Measurements from ENCODE around the gene TENM4.

TENM4 gene

DNA sequence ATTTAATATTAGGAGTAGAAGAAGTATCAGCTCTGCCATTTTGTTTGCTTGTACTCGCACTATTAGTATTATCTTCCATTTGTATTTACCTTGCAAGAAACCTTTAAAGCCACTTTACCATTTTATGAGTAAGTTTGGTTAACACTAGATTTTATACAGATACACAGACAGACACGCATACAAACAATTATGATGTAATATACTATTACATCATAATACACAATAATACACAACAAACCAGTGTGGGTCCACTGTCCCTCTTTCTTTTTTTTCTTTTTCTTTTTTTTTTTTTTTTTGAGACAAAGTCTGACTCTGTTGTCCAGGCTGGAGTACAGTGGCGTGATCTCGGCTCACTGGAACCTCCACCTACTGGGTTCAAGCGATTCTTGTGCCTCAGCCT, 695.9 kb downstream of the TENM4 start:
- POLR2A ChIA-PET, result no interaction called here
- CTCF ChIA-PET, result interaction anchor here (1.3 kb wide), 1 partner anchor 100 kb away, joined by 3 read pairs; no protein-coding TSS in a partner anchor
- TF ChIP-seq, protein P1, sequence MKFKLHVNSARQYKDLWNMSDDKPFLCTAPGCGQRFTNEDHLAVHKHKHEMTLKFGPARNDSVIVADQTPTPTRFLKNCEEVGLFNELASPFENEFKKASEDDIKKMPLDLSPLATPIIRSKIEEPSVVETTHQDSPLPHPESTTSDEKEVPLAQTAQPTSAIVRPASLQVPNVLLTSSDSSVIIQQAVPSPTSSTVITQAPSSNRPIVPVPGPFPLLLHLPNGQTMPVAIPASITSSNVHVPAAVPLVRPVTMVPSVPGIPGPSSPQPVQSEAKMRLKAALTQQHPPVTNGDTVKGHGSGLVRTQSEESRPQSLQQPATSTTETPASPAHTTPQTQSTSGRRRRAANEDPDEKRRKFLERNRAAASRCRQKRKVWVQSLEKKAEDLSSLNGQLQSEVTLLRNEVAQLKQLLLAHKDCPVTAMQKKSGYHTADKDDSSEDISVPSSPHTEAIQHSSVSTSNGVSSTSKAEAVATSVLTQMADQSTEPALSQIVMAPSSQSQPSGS (tag by site-specific recombination; IDR thresholded peaks at IDR 0.05; ENCODE audit: low read depth), result peak; percentile 28; the same call in 1 of the 2 replicates
- TF ChIP-seq SP7 (tag by site-specific recombination; IDR thresholded peaks at IDR 0.05), result no peak
- no peaks in the 10 kb centered on the region for H3K9me3 ChIP-seq (ENCODE audit: control insufficient read depth, insufficient read depth, low read depth, low read length)
- no peaks in the 10 kb centered on the region for H3K36me3 ChIP-seq (ENCODE audit: control insufficient read depth in 2 of 2, insufficient read depth in 1 of 2, low read length in 2 of 2)
- H3K4me1 ChIP-seq (ENCODE audit: control insufficient read depth, insufficient read depth, low read length), result no peaks in the 10 kb centered on the region
- no peak overlapping the region for H3K27ac ChIP-seq (ENCODE audit: extremely low read depth, low read depth, low read length)
- H3K4me3 ChIP-seq (ENCODE audit: low read depth, low read length), result no peak overlapping the region

DNA sequence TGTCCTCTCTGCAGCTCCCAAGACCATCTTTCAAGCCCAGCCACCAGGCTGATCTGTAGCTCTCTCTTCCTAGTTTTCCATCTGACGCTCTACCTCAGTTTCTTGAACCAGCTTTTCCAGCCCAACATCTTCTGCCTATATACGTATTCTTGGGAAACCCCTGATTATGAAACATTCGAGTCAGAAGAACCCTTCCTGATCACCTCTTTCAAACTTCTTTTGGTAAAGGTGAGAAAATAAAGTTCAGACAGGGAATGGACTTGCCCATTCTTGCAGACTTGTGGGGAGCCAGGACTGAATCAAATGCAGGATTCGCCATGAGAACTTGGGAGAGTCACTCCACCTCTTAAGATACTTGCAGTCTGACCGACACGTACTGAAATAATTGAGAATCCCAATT, 696.6 kb downstream of the TENM4 start:
- no peaks in the 10 kb centered on the region for H3K36me3 ChIP-seq (ENCODE audit: control insufficient read depth in 2 of 2, insufficient read depth in 1 of 2, low read length in 2 of 2)
- ChIA-PET POLR2A (no interaction called here), CTCF (interaction anchor here (1.3 kb wide), 1 partner anchor 99 kb away, joined by 3 read pairs; no protein-coding TSS in a partner anchor)
- TF ChIP-seq GFI1B (tag by site-specific recombination; IDR thresholded peaks at IDR 0.05), result no peak
- no peak for TF ChIP-seq ZNF302 (tag by site-specific recombination; IDR thresholded peaks at IDR 0.05; ENCODE audit: low read depth)
- no peak for TF ChIP-seq ZNF2 (tag by site-specific recombination; IDR thresholded peaks at IDR 0.05)
- TF ChIP-seq ZNF23 (tag by site-specific recombination; IDR thresholded peaks at IDR 0.05; ENCODE audit: borderline replicate concordance), result no peak
- TF ChIP-seq ZNF626 (tag by site-specific recombination; IDR thresholded peaks at IDR 0.05), result no peak
- no peak for TF ChIP-seq ZNF416 (tag by site-specific recombination; IDR thresholded peaks at IDR 0.05)
- H3K27ac ChIP-seq (ENCODE audit: extremely low read depth, low read depth, low read length), result no peak overlapping the region
- H3K9me3 ChIP-seq (ENCODE audit: control insufficient read depth, insufficient read depth, low read depth, low read length), result no peaks in the 10 kb centered on the region
- no peak overlapping the region for H3K4me3 ChIP-seq (ENCODE audit: low read depth, low read length)
- no peaks in the 10 kb centered on the region for H3K4me1 ChIP-seq (ENCODE audit: control insufficient read depth, insufficient read depth, low read length)

DNA sequence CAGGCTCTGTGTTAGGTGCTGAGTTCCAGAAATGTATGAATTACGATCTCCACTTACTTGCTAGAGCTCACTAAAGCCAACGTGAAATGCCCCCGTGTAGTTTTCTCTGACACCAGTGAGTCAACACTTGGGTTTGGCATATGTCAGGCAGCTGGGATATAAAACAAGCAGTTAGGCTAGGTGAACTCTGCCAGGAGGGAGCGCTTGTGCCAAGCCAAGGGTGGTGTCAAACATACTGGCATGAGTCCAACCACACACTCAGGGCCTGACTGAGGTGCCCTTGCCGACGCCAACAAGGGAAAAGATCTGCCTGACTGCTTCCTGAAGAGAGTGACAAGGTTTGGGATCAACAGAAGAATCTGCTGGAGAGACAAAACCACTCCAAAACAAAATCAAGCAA, 698.4 kb downstream of the TENM4 start:
- Histone ChIP-seq H3K4me1 (ENCODE audit: control insufficient read depth, insufficient read depth, low read length) (no peaks in the 10 kb centered on the region), H3K4me3 (ENCODE audit: low read depth, low read length) (no peak overlapping the region), H3K9me3 (ENCODE audit: control insufficient read depth, insufficient read depth, low read depth, low read length) (no peaks in the 10 kb centered on the region), H3K27ac (ENCODE audit: extremely low read depth, low read depth, low read length) (no peak overlapping the region), H3K36me3 (ENCODE audit: control insufficient read depth in 2 of 2, insufficient read depth in 1 of 2, low read length in 2 of 2) (no peaks in the 10 kb centered on the region)
- ChIA-PET CTCF (no interaction called here), POLR2A (no interaction called here)
- TF ChIP-seq ZNF211 (tag by site-specific recombination; IDR thresholded peaks at IDR 0.05; ENCODE audit: low read depth), result no peak
- TF ChIP-seq GFI1B (tag by site-specific recombination; IDR thresholded peaks at IDR 0.05), result no peak
- TF ChIP-seq ZBTB21 (tag by site-specific recombination; IDR thresholded peaks at IDR 0.05), result no peak

DNA sequence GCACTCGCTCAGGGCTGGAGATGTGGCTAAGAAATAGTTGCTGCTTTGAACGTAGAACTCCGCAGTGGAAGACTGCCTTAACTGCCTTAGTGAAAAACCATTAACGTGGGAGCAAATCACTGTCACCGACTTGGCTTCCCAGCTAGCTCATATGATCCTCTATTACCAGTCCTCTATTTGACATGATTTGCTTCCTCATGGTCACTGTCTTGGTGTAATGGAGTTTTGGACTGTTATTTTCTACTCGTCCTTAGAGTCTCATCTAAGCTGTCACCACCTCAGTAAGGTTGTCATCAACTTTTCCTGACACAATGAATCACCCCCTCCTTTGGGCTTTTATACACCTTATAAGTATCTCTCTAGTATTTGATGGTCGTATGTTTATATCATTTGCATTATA, 699.1 kb downstream of the TENM4 start:
- ChIA-PET CTCF (interaction anchor here (0.7 kb wide), 1 partner anchor 42 kb away, joined by 3 read pairs; no protein-coding TSS in a partner anchor), POLR2A (no interaction called here)
- Histone ChIP-seq H3K4me1 (ENCODE audit: control insufficient read depth, insufficient read depth, low read length) (no peaks in the 10 kb centered on the region), H3K4me3 (ENCODE audit: low read depth, low read length) (no peak overlapping the region), H3K27ac (ENCODE audit: extremely low read depth, low read depth, low read length) (no peak overlapping the region), H3K36me3 (ENCODE audit: control insufficient read depth in 2 of 2, insufficient read depth in 1 of 2, low read length in 2 of 2) (no peaks in the 10 kb centered on the region), H3K9me3 (ENCODE audit: control insufficient read depth, insufficient read depth, low read depth, low read length) (no peaks in the 10 kb centered on the region)
- TF ChIP-seq SP3 (tag by site-specific recombination; IDR thresholded peaks at IDR 0.05), result no peak
- TF ChIP-seq, protein P2, sequence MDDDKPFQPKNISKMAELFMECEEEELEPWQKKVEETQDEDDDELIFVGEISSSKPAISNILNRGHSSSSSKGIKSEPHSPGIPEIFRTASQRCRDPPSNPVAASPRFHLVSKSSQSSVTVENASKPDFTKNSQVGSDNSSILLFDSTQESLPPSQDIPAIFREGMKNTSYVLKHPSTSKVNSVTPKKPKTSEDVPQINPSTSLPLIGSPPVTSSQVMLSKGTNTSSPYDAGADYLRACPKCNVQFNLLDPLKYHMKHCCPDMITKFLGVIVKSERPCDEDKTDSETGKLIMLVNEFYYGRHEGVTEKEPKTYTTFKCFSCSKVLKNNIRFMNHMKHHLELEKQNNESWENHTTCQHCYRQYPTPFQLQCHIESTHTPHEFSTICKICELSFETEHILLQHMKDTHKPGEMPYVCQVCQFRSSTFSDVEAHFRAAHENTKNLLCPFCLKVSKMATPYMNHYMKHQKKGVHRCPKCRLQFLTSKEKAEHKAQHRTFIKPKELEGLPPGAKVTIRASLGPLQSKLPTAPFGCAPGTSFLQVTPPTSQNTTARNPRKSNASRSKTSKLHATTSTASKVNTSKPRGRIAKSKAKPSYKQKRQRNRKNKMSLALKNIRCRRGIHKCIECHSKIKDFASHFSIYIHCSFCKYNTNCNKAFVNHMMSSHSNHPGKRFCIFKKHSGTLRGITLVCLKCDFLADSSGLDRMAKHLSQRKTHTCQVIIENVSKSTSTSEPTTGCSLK (tag by site-specific recombination; IDR thresholded peaks at IDR 0.05), result no peak
- TF ChIP-seq ZNF473 (tag by site-specific recombination; IDR thresholded peaks at IDR 0.05), result no peak
- TF ChIP-seq ZNF10 (tag by site-specific recombination; IDR thresholded peaks at IDR 0.05), result no peak
- no peak for TF ChIP-seq ZNF843 (tag by site-specific recombination; IDR thresholded peaks at IDR 0.05)
- TF ChIP-seq, protein P3, sequence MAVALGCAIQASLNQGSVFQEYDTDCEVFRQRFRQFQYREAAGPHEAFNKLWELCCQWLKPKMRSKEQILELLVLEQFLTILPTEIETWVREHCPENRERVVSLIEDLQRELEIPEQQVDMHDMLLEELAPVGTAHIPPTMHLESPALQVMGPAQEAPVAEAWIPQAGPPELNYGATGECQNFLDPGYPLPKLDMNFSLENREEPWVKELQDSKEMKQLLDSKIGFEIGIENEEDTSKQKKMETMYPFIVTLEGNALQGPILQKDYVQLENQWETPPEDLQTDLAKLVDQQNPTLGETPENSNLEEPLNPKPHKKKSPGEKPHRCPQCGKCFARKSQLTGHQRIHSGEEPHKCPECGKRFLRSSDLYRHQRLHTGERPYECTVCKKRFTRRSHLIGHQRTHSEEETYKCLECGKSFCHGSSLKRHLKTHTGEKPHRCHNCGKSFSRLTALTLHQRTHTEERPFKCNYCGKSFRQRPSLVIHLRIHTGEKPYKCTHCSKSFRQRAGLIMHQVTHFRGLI (tag by site-specific recombination; IDR thresholded peaks at IDR 0.05), result no peak
- TF ChIP-seq FEZF1 (tag by site-specific recombination; IDR thresholded peaks at IDR 0.05), result no peak
- TF ChIP-seq, protein P4, sequence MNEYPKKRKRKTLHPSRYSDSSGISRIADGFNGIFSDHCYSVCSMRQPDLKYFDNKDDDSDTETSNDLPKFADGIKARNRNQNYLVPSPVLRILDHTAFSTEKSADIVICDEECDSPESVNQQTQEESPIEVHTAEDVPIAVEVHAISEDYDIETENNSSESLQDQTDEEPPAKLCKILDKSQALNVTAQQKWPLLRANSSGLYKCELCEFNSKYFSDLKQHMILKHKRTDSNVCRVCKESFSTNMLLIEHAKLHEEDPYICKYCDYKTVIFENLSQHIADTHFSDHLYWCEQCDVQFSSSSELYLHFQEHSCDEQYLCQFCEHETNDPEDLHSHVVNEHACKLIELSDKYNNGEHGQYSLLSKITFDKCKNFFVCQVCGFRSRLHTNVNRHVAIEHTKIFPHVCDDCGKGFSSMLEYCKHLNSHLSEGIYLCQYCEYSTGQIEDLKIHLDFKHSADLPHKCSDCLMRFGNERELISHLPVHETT (tag by site-specific recombination; IDR thresholded peaks at IDR 0.05), result no peak
- TF ChIP-seq REPIN1 (tag by site-specific recombination; IDR thresholded peaks at IDR 0.05; ENCODE audit: low read depth), result no peak
- TF ChIP-seq ZNF146 (tag by site-specific recombination; IDR thresholded peaks at IDR 0.05), result no peak
